SU-DHL-6 (cell line): ENCODE results near the gene BRPF3.

Experiments used
- EZH2phosphoT487 ChIP-seq: fragments of 200-600 bp; sonication (generic), shearing (Covaris generic); conservative IDR thresholded peaks from 2 replicates; pipeline ENCODE4 v1.6.1; 2018; ENCODE audit warnings: mild to moderate bottlenecking, antibody characterized with exemption, low read length, moderate library complexity, mixed read lengths
- TF ChIP-seq, protein P1 (sequence below): fragments of 200-600 bp; sonication (generic); IDR thresholded peaks from one replicate; pipeline ENCODE4 v1.5.1; 2017; ENCODE audit warnings: antibody characterized with exemption, mild to moderate bottlenecking, low read length, moderate library complexity; ENCODE audit not compliant: insufficient read depth, poor library complexity, severe bottlenecking

- TF ChIP-seq EZH2phosphoT487 = no peak
- TF ChIP-seq, protein P1, sequence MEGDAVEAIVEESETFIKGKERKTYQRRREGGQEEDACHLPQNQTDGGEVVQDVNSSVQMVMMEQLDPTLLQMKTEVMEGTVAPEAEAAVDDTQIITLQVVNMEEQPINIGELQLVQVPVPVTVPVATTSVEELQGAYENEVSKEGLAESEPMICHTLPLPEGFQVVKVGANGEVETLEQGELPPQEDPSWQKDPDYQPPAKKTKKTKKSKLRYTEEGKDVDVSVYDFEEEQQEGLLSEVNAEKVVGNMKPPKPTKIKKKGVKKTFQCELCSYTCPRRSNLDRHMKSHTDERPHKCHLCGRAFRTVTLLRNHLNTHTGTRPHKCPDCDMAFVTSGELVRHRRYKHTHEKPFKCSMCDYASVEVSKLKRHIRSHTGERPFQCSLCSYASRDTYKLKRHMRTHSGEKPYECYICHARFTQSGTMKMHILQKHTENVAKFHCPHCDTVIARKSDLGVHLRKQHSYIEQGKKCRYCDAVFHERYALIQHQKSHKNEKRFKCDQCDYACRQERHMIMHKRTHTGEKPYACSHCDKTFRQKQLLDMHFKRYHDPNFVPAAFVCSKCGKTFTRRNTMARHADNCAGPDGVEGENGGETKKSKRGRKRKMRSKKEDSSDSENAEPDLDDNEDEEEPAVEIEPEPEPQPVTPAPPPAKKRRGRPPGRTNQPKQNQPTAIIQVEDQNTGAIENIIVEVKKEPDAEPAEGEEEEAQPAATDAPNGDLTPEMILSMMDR = no peak
Observed at GRCh38 chr6:36217188-36217587, 20.6 kb downstream of the BRPF3 start.
